H1 (cell line): ENCODE data around the gene LECT2. TPM values are rescaled to one million over a fixed set of nuclear protein-coding genes. Genes with fewer than 3 reads are reported as not detected.

ENCODE experiments used
- ASH2L ChIP-seq: fragments of 200-600, 300-600 bp; sonication (generic); IDR thresholded peaks from one replicate; pipeline ENCODE4 v1.7.1; 2017; ENCODE audit warnings: low read length
- CEBPB ChIP-seq: IDR thresholded peaks from 2 replicates; pipeline ENCODE4 v1.6.1; 2012; ENCODE audit warnings: low read depth, low read length
- HDAC6 ChIP-seq: IDR thresholded peaks from one replicate; pipeline ENCODE4 v1.7.1; 2012; ENCODE audit warnings: low read depth, mild to moderate bottlenecking, inconsistent platforms, low read length, moderate library complexity
- RFX5 ChIP-seq: IDR thresholded peaks from 2 replicates; pipeline ENCODE4 v1.6.1; 2011; ENCODE audit warnings: low read depth, low read length, improper control_type of control experiment, borderline replicate concordance
- SP4 ChIP-seq: IDR thresholded peaks from 2 replicates; pipeline ENCODE4 v1.6.1; 2012; ENCODE audit warnings: low read length, inconsistent platforms
- ZNF274 ChIP-seq: IDR thresholded peaks from 2 replicates; pipeline ENCODE4 v1.7.0; 2012; ENCODE audit warnings: low read length, borderline replicate concordance; ENCODE audit errors: extremely low read depth
- polyA plus RNA-seq, 7 experiments: library from polyadenylated mRNA; depleted of rRNA in 3 of 7; stranded (reverse) in 5 of 7; unstranded in 2 of 7; fragments of >200 nt in 5 of 7; fragments of 200-250 nt in 2 of 7; gene quantifications; 1 replicate in 5 of 7; 2 replicates in 1 of 7; 4 replicates in 1 of 7; pipeline versions ENCODE4 v1.2.1 to v1.2.3, GENCODE V29; 2011 to 2013; ENCODE audit warnings: missing spikeins in 2 of 7, mixed read lengths in 2 of 7
- total RNA-seq: library from RNA; stranded (reverse); fragmentation: NEBNext Ultra II Directional; extraction: Animal tissue kit (Norgen Biotek cat#: 25700); gene quantifications from 2 replicates; pipeline ENCODE4 v1.2.1, GENCODE V29; 2021

LECT2 gene
- total and polyA plus RNA-seq, 2 of the 8 experiments (the other 6 are each of a cell fraction or from before 2014, with no cell fraction given): not detected

DNA sequence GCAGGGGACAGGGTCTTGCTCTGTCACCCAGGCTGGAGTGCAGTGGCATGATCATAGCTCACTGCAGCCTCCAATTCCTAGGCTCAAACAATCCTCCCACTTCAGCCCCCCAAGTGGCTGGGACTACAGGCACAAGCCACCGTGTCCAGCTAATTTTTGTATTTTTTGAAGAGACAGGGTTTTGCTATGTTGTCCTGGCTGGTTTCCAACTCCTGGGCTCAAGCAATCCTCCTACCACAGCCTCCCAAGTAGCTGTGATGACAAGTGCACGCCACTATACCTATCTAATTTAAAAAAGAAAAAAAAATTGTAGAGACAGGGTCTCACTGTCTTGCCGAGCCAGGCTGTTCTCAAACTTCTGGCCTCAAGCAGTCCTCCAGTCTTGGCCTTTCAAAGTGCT is 31.6 kb upstream of the LECT2 start (continued):
- TF ChIP-seq RFX5 (no peak), SP4 (no peak), ZNF274 (no peak), ASH2L (no peak), CEBPB (no peak), HDAC6 (no peak)
